GM12892 (cell line): ENCODE measurements around the gene PDCD1.
"Not testable (repeated sequence)": the region's sequence is repeated elsewhere in the genome, so short reads cannot be mapped to it uniquely, and the experiment has no call there.

Experiments
- POLR2A ChIP-seq: IDR thresholded peaks from 2 replicates; pipeline ENCODE4 v1.6.1; 2011; ENCODE audit warnings: low read depth, low read length, control low read depth
- TAF1 ChIP-seq: IDR thresholded peaks from 2 replicates; pipeline ENCODE4 v1.6.1; 2011; ENCODE audit warnings: low read depth, mild to moderate bottlenecking, control low read depth, low read length, borderline replicate concordance

GRCh38 chr2:241833756-241834526 is 24.8 kb downstream of the PDCD1 start:
- not testable (repeated sequence) for TF ChIP-seq POLR2A, TAF1
